H9 (cell line): ENCODE results near the gene RAD51D. TPM values are rescaled to one million over a fixed set of nuclear protein-coding genes. Genes with fewer than 3 reads are reported as not detected.

Experiments
- DNase-seq: peaks from one replicate; pipeline ENCODE4 v3.0.0-alpha.2; 2017
- H2AFZ ChIP-seq: one replicate; pipeline ENCODE4 v1.6.1; 2013; ENCODE audit warnings: mild to moderate bottlenecking, low read length, control low read depth, moderate library complexity
- H2AK5ac ChIP-seq: 2 replicates; pipeline ENCODE4 v1.6.1; 2013; ENCODE audit warnings: low read length, control low read depth, mixed read lengths; ENCODE audit not compliant: insufficient read length
- H2BK120ac ChIP-seq: one replicate; pipeline ENCODE4 v1.6.1; 2013; ENCODE audit warnings: low read depth, mild to moderate bottlenecking, low read length, control low read depth, inconsistent platforms; ENCODE audit not compliant: poor library complexity, severe bottlenecking
- H2BK12ac ChIP-seq: 2 replicates; pipeline ENCODE4 v1.6.1; 2013; ENCODE audit warnings: low read length, control low read depth, mixed read lengths, low read depth; ENCODE audit not compliant: insufficient read length
- H2BK15ac ChIP-seq: 2 replicates; pipeline ENCODE4 v1.6.1; 2013; ENCODE audit warnings: low read depth, low read length, control low read depth
- H2BK20ac ChIP-seq: one replicate; pipeline ENCODE4 v1.6.1; 2013; ENCODE audit warnings: low read depth, mild to moderate bottlenecking, low read length, control low read depth, inconsistent platforms; ENCODE audit not compliant: poor library complexity, severe bottlenecking
- H2BK5ac ChIP-seq: 2 replicates; pipeline ENCODE4 v1.6.1; 2013; ENCODE audit warnings: low read length, control low read depth, mixed read lengths; ENCODE audit not compliant: insufficient read length
- H3K14ac ChIP-seq: 2 replicates; pipeline ENCODE4 v1.6.1; 2013; ENCODE audit warnings: low read length, control low read depth; ENCODE audit not compliant: insufficient read depth
- H3K18ac ChIP-seq: 2 replicates; pipeline ENCODE4 v1.6.1; 2013; ENCODE audit warnings: low read depth, mild to moderate bottlenecking, mixed read lengths, low read length, control low read depth; ENCODE audit not compliant: insufficient read length
- H3K23ac ChIP-seq: 2 replicates; pipeline ENCODE4 v1.6.1; 2013; ENCODE audit warnings: low read length, control low read depth, mixed read lengths, low read depth; ENCODE audit not compliant: insufficient read length
- H3K23me2 ChIP-seq: 2 replicates; pipeline ENCODE4 v1.6.1; 2013; ENCODE audit warnings: low read depth, mild to moderate bottlenecking, mixed read lengths, low read length, control low read depth; ENCODE audit not compliant: insufficient read length, poor library complexity, severe bottlenecking
- H3K27ac ChIP-seq: 2 replicates; pipeline ENCODE4 v1.5.1; 2013; ENCODE audit warnings: low read length, control low read depth, mixed read lengths, low read depth; ENCODE audit not compliant: insufficient read length
- H3K27me3 ChIP-seq: 2 replicates; pipeline ENCODE4 v1.6.1; 2013; ENCODE audit warnings: low read length, control low read depth, inconsistent platforms; ENCODE audit not compliant: insufficient read depth
- H3K4ac ChIP-seq: 2 replicates; pipeline ENCODE4 v1.6.1; 2013; ENCODE audit warnings: low read depth, mild to moderate bottlenecking, control low read depth, inconsistent platforms, low read length, moderate library complexity
- H3K4me1 ChIP-seq: 2 replicates; pipeline ENCODE4 v1.6.1; 2013; ENCODE audit warnings: low read length, control low read depth, inconsistent platforms; ENCODE audit not compliant: insufficient read depth
- H3K4me2 ChIP-seq: 2 replicates; pipeline ENCODE4 v1.6.1; 2013; ENCODE audit warnings: low read length, control low read depth, mixed read lengths; ENCODE audit not compliant: insufficient read length, insufficient read depth
- H3K56ac ChIP-seq: 2 replicates; pipeline ENCODE4 v1.6.1; 2013; ENCODE audit warnings: low read depth, mild to moderate bottlenecking, mixed read lengths, low read length, control low read depth; ENCODE audit not compliant: insufficient read length
- H3K79me1 ChIP-seq: 2 replicates; pipeline ENCODE4 v1.6.1; 2013; ENCODE audit warnings: low read depth, mild to moderate bottlenecking, moderate library complexity, low read length, control low read depth, inconsistent platforms; ENCODE audit not compliant: insufficient read depth, poor library complexity, severe bottlenecking
- H3K79me2 ChIP-seq: 2 replicates; pipeline ENCODE4 v1.6.1; 2013; ENCODE audit warnings: low read length, control low read depth, inconsistent platforms; ENCODE audit not compliant: insufficient read depth
- H3K9ac ChIP-seq: 2 replicates; pipeline ENCODE4 v1.6.1; 2013; ENCODE audit warnings: low read length, control low read depth, mixed read lengths; ENCODE audit not compliant: insufficient read length; ENCODE audit errors: extremely low read depth
- H3K9me3 ChIP-seq: one replicate; pipeline ENCODE4 v1.6.1; 2013; ENCODE audit warnings: low read depth, low read length, inconsistent platforms; ENCODE audit not compliant: control insufficient read depth
- H3T11ph ChIP-seq: one replicate; pipeline ENCODE4 v1.6.1; 2013; ENCODE audit warnings: mild to moderate bottlenecking, low read length, control low read depth, inconsistent platforms
- H4K20me1 ChIP-seq: one replicate; pipeline ENCODE4 v1.6.1; 2013; ENCODE audit not compliant: control insufficient read depth, insufficient read length, insufficient read depth
- H4K5ac ChIP-seq: 2 replicates; pipeline ENCODE4 v1.6.1; 2013; ENCODE audit warnings: low read depth, mild to moderate bottlenecking, mixed read lengths, low read length, control low read depth; ENCODE audit not compliant: insufficient read length
- H4K8ac ChIP-seq: replicated peaks from 2 replicates; pipeline ENCODE4 v1.6.1; 2013; ENCODE audit warnings: low read length, control low read depth, mixed read lengths, low read depth; ENCODE audit not compliant: insufficient read length
- H4K91ac ChIP-seq: 2 replicates; pipeline ENCODE4 v1.6.1; 2013; ENCODE audit warnings: low read depth, mild to moderate bottlenecking, moderate library complexity, mixed read lengths, low read length, control low read depth; ENCODE audit not compliant: insufficient read length
- H3K27ac Mint-ChIP-seq, 3 experiments: 2 replicates in 2 of 3; 3 replicates in 1 of 3; pipeline ENCODE4 v1.8.0; 2020 to 2021; ENCODE audit warnings: mixed read lengths in 3 of 3, mild to moderate bottlenecking in 1 of 3, moderate library complexity in 1 of 3
- H3K27me3 Mint-ChIP-seq: 2 replicates; pipeline ENCODE4 v1.8.0; 2021; ENCODE audit warnings: low read depth, mild to moderate bottlenecking, moderate library complexity, mixed read lengths
- H3K36me3 Mint-ChIP-seq, 3 experiments: 2 replicates in 2 of 3; 3 replicates in 1 of 3; pipeline ENCODE4 v1.8.0; 2020 to 2021; ENCODE audit warnings: low read depth in 3 of 3, mixed read lengths in 3 of 3; ENCODE audit not compliant: insufficient read depth in 1 of 3
- H3K4me1 Mint-ChIP-seq, 2 experiments: 2 replicates each; pipeline ENCODE4 v1.8.0; 2020; ENCODE audit warnings: mixed read lengths in 2 of 2
- H3K4me3 Mint-ChIP-seq, 2 experiments: 2 replicates in 1 of 2; 3 replicates in 1 of 2; pipeline ENCODE4 v1.8.0; 2020 to 2021; ENCODE audit warnings: mild to moderate bottlenecking in 2 of 2, mixed read lengths in 2 of 2, moderate library complexity in 1 of 2
- H3K9me3 Mint-ChIP-seq, 2 experiments: 2 replicates in 1 of 2; 3 replicates in 1 of 2; pipeline ENCODE4 v1.8.0; 2020; ENCODE audit warnings: mild to moderate bottlenecking in 2 of 2, mixed read lengths in 2 of 2, moderate library complexity in 1 of 2
- WGBS: extraction: QIAGEN DNeasy Blood & Tissue Kit; methylation state at CpG from one replicate; pipeline ENCODE4 v1.1.7; 2013; ENCODE audit warnings: missing lambda C conversion rate, low lambda C conversion rate, mixed read lengths; ENCODE audit not compliant: insufficient read length; ENCODE audit errors: extremely low coverage; 5-methylcytosine and 5-hydroxymethylcytosine counted together
- long read RNA-seq: library from polyadenylated mRNA; unstranded; transcript quantifications from one replicate; pipeline ENCODE4 v2.0.0, GENCODE V29; 2020
- total RNA-seq: library from RNA; stranded (reverse); gene quantifications from 2 replicates; pipeline ENCODE4 v1.2.1, GENCODE V29; 2021
- TF ChIP-seq, protein P1 (sequence below): fragments of 200-600 bp; sonication (generic); conservative IDR thresholded peaks from 3 replicates; pipeline ENCODE4 v1.8.0; 2021; ENCODE audit warnings: antibody characterized with exemption, mild to moderate bottlenecking

RAD51D gene
- total RNA-seq, result 14.0 and 15.8 TPM in 2 replicates
- long read RNA-seq, full-length matches to known transcripts, result 85 of 122 reads
- long read RNA-seq, partial matches to known transcripts, result 7 of 122 reads
- long read RNA-seq, other reads (novel, unspliced or antisense), result 30 of 122 reads

DNA sequence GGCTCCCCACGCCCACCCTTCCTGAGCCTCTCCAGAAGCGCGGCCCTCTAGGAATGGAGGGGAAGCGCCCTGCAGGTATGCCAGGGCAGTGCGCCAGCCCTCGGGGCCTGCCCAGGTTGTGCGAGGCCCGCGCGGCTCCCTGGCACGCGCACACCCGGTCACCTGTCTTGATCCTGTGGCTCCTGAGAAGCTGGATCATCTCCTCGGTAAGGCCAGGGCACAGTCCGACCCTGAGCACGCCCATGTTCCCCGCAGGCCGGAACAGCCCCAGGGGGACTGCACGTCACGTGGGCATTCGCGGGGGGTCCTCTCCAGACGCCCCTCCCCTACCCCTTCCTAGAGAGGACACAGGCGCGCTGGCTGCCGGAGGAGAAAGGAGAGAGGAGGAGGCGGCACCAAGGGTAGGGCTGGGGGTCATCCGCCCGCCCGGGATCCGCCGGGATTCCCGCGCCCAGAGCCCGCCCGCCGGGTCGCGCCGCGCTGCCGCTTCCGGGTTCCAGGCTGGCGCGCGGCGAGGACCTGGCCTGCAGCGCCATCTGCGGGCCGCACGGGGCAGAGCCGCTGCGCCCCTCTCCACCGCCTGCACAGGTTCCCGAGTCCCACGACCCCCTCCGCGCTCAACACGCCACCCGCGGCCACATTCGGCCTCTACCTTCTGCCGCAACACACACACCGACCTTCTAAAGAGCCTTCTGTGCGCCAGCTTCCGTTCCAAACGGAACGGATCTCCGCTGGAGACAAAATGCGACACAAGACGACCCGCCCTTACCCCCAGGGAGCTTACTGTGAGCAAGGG is at the start of gene RAD51D:
RAD51D (minus strand) TSS at position 491 of the 796 bp plus-strand sequence; CDS start at position 244, 247 bp downstream.
- no peaks in the 10 kb centered on the region; the same call in 1 of the 2 replicates for H3K4me1 ChIP-seq
- H2BK12ac ChIP-seq, result no peak within 1 kb of the TSS
- H2BK5ac ChIP-seq, result no peak within 1 kb of the TSS
- no peaks in the 10 kb centered on the region for H3K27me3 ChIP-seq
- no peak within 1 kb of the TSS for H2BK120ac ChIP-seq
- peaks cover 2 to 8% (median 6%) of the 10 kb centered on the region in 3 experiments for H3K36me3 Mint-ChIP-seq
- H3K4ac ChIP-seq, result no peak within 1 kb of the TSS
- H3K4me3 Mint-ChIP-seq, result peak within 1 kb of the TSS; percentile 81 to 87
- peaks cover 16% of the 10 kb centered on the region for H3K27me3 Mint-ChIP-seq
- H2AK5ac ChIP-seq, result no peak within 1 kb of the TSS
- H3K9me3 Mint-ChIP-seq, result no peaks in the 10 kb centered on the region
- TF ChIP-seq, protein P1, sequence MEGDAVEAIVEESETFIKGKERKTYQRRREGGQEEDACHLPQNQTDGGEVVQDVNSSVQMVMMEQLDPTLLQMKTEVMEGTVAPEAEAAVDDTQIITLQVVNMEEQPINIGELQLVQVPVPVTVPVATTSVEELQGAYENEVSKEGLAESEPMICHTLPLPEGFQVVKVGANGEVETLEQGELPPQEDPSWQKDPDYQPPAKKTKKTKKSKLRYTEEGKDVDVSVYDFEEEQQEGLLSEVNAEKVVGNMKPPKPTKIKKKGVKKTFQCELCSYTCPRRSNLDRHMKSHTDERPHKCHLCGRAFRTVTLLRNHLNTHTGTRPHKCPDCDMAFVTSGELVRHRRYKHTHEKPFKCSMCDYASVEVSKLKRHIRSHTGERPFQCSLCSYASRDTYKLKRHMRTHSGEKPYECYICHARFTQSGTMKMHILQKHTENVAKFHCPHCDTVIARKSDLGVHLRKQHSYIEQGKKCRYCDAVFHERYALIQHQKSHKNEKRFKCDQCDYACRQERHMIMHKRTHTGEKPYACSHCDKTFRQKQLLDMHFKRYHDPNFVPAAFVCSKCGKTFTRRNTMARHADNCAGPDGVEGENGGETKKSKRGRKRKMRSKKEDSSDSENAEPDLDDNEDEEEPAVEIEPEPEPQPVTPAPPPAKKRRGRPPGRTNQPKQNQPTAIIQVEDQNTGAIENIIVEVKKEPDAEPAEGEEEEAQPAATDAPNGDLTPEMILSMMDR, result peak; percentile 92
- H3T11ph ChIP-seq, result no peak within 1 kb of the TSS
- peaks cover 21 to 23% of the 10 kb centered on the region in 2 experiments for H3K4me1 Mint-ChIP-seq
- no peak within 1 kb of the TSS for H2BK15ac ChIP-seq
- H3K9ac ChIP-seq, result peak within 1 kb of the TSS; percentile 43
- H2AFZ ChIP-seq, result peak within 1 kb of the TSS; percentile 16
- H3K27ac Mint-ChIP-seq, result peak within 1 kb of the TSS; percentile 63 to 96 (median 95); a peak in 5 of 7 replicates
- no peak within 1 kb of the TSS for H3K56ac ChIP-seq
- H4K91ac ChIP-seq, result no peak within 1 kb of the TSS
- H3K23me2 ChIP-seq, result peaks cover 5% of the 10 kb centered on the region
- H4K20me1 ChIP-seq, result peaks cover 2% of the 10 kb centered on the region
- H3K23ac ChIP-seq, result no peak within 1 kb of the TSS
- H3K4me2 ChIP-seq, result peak within 1 kb of the TSS; percentile 31
- H4K8ac ChIP-seq, result no peak within 1 kb of the TSS
- no peak within 1 kb of the TSS for H3K27ac ChIP-seq
- H3K79me2 ChIP-seq, result no peaks in the 10 kb centered on the region
- H4K5ac ChIP-seq, result no peak within 1 kb of the TSS
- H3K14ac ChIP-seq, result peak within 1 kb of the TSS; percentile 33; the same call in 1 of the 2 replicates
- no peaks in the 10 kb centered on the region for H3K79me1 ChIP-seq
- WGBS, result no CpG with 5 or more reads among the region's 72 CpGs
- H3K18ac ChIP-seq, result peak within 1 kb of the TSS; percentile 51
- H3K9me3 ChIP-seq, result no peaks in the 10 kb centered on the region
- peak; percentile 93 for DNase-seq
- H2BK20ac ChIP-seq, result no peak within 1 kb of the TSS
